ENCODE results near the gene STX18. TPM values are rescaled to one million over a fixed set of nuclear protein-coding genes. Genes with fewer than 3 reads are reported as not detected.
A peak's percentile ranks its signal among the peaks of the same experiment; 100 is the strongest.

STX18 gene
- total RNA-seq, 1 experiment from 2014 or later: 32.7 TPM

GRCh38 chr4:4549534-4549933 is 7.7 kb upstream of the STX18 start:
- CTCF ChIA-PET: no interaction called here
- intact Hi-C loops (cut with micrococcal nuclease): no loop called here
- H3K4me1 Mint-ChIP-seq (ENCODE audit: insufficient read depth, unreplicated experiment): peaks cover 6% of the 10 kb centered on the region
- TF ChIP-seq, protein P1, sequence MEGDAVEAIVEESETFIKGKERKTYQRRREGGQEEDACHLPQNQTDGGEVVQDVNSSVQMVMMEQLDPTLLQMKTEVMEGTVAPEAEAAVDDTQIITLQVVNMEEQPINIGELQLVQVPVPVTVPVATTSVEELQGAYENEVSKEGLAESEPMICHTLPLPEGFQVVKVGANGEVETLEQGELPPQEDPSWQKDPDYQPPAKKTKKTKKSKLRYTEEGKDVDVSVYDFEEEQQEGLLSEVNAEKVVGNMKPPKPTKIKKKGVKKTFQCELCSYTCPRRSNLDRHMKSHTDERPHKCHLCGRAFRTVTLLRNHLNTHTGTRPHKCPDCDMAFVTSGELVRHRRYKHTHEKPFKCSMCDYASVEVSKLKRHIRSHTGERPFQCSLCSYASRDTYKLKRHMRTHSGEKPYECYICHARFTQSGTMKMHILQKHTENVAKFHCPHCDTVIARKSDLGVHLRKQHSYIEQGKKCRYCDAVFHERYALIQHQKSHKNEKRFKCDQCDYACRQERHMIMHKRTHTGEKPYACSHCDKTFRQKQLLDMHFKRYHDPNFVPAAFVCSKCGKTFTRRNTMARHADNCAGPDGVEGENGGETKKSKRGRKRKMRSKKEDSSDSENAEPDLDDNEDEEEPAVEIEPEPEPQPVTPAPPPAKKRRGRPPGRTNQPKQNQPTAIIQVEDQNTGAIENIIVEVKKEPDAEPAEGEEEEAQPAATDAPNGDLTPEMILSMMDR (IDR thresholded peaks at IDR 0.05; ENCODE audit: unreplicated experiment): no peak
- no peak overlapping the region for H3K27ac Mint-ChIP-seq (ENCODE audit: low read depth, unreplicated experiment)
- H3K9me3 Mint-ChIP-seq (ENCODE audit: unreplicated experiment): no peaks in the 10 kb centered on the region
- no TSS peak for BruUV-seq (replicated peaks)
- DNase-seq (ENCODE audit: unreplicated experiment): no peak
- H3K36me3 Mint-ChIP-seq (ENCODE audit: insufficient read depth, unreplicated experiment): peaks cover 52% of the 10 kb centered on the region
- POLR2A ChIA-PET: no interaction called here
- no peaks in the 10 kb centered on the region for H3K27me3 Mint-ChIP-seq (ENCODE audit: insufficient read depth, unreplicated experiment)
- no peak overlapping the region for H3K4me3 Mint-ChIP-seq (ENCODE audit: unreplicated experiment)

DNA sequence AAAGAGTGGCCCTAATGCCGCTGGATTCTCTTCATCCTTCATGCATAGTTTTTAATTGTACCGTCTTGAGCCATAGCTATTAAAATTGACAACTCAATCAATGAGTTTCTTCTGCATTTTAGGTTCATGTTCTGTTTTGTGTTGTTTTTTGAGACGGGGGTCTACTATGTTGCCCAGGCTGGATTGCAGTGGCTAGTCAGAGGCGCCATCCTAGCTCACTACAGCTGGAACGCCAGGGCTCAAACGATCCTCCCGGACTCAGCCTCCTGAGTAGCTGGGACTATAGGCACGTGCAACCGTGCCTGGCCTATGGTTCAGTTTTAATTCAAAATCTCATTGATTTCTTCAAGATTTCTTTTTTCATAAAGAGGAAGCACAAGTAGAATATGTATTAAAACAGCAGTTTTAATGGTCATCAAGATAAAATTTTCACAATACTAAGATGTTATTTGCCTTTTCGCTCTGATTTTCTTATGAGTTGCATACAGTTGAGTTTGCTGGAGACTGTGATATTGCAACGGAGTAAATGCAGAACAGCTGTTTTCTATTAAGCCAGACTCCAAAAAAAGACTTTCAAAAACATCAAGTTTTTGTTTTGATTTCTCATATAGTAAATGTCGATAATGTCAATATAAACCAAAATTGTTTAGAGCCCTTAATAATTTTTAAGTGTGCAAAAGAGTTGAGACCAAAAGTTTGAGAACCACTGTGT is 1.1 kb upstream of the STX18 start:
- intact Hi-C loops (cut with micrococcal nuclease): loop anchor here (2.0 kb wide), 1 partner anchor 118 kb away; no protein-coding TSS in a partner anchor
- no TSS peak for BruUV-seq (replicated peaks)
- Mint-ChIP-seq H3K27me3 (ENCODE audit: insufficient read depth, unreplicated experiment) (no peaks in the 10 kb centered on the region), H3K36me3 (ENCODE audit: insufficient read depth, unreplicated experiment) (peaks cover 18% of the 10 kb centered on the region), H3K4me1 (ENCODE audit: insufficient read depth, unreplicated experiment) (peaks cover 25% of the 10 kb centered on the region), H3K27ac (ENCODE audit: low read depth, unreplicated experiment) (peak overlapping the region; percentile 96), H3K9me3 (ENCODE audit: unreplicated experiment) (no peaks in the 10 kb centered on the region), H3K4me3 (ENCODE audit: unreplicated experiment) (peak overlapping the region; percentile 98)
- ChIA-PET POLR2A (interaction anchor here (0.6 to 4.1 kb wide), 19 partner anchors 9 to 1232 kb away, joined by 3 to 27 read pairs (median 5); partner anchors contain the start of genes EVC2 and MSX1), CTCF (interaction anchor here (0.6 to 1.9 kb wide), 5 partner anchors 11 to 336 kb away, joined by 3 to 9 read pairs (median 3); no protein-coding TSS in a partner anchor)
- peak; percentile 18 for DNase-seq (ENCODE audit: unreplicated experiment)
- TF ChIP-seq, protein P1 (IDR thresholded peaks at IDR 0.05; ENCODE audit: unreplicated experiment): no peak

GRCh38 chr4:4541040-4541631 is 712 bp downstream of the STX18 start:
- peak; percentile 57 for DNase-seq (ENCODE audit: unreplicated experiment)
- TSS peak; percentile 37 for BruUV-seq (replicated peaks)
- no peaks in the 10 kb centered on the region for H3K27me3 Mint-ChIP-seq (ENCODE audit: insufficient read depth, unreplicated experiment)
- POLR2A ChIA-PET: interaction anchor here (0.7 to 4.1 kb wide), 15 partner anchors 10 to 334 kb away, joined by 3 to 27 read pairs (median 5); partner anchors contain the start of gene MSX1
- TF ChIP-seq, protein P1 (IDR thresholded peaks at IDR 0.05; ENCODE audit: unreplicated experiment): no peak
- CTCF ChIA-PET: interaction anchor here (0.6 to 2.0 kb wide), 8 partner anchors 21 to 341 kb away, joined by 3 to 9 read pairs (median 4); no protein-coding TSS in a partner anchor
- peaks cover 30% of the 10 kb centered on the region for H3K4me1 Mint-ChIP-seq (ENCODE audit: insufficient read depth, unreplicated experiment)
- H3K4me3 Mint-ChIP-seq (ENCODE audit: unreplicated experiment): peak overlapping the region; percentile 98
- H3K36me3 Mint-ChIP-seq (ENCODE audit: insufficient read depth, unreplicated experiment): peaks cover 12% of the 10 kb centered on the region
- intact Hi-C loops (cut with micrococcal nuclease): loop anchor here (2.0 kb wide), 1 partner anchor 152 kb away; no protein-coding TSS in a partner anchor
- H3K9me3 Mint-ChIP-seq (ENCODE audit: unreplicated experiment): no peaks in the 10 kb centered on the region
- H3K27ac Mint-ChIP-seq (ENCODE audit: low read depth, unreplicated experiment): peak overlapping the region; percentile 96

DNA sequence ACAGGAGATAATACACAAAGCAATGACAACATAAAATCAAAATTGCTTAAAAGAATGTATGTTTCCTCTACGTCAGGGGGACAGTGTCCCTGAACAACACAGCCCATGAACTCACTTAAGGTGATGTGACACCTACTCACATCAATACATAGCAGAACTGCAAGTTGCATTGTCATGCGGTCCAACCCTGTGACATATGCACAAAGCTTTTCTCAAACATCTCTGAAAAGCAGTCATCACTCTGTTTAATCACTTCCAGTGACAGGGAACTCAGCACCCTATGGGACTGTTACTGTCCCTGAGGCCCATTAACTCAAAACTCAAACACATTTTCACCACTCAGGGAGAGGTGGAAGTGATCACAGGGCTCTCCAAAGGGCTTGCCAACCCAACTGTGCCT is 2.4 kb downstream of the STX18 start:
- intact Hi-C loops (cut with micrococcal nuclease): no loop called here
- no peak for DNase-seq (ENCODE audit: unreplicated experiment)
- ChIA-PET CTCF (interaction anchor here (1.1 to 2.0 kb wide), 2 partner anchors 21 to 52 kb away, joined by 4 to 7 read pairs; no protein-coding TSS in a partner anchor), POLR2A (interaction anchor here (0.6 to 4.1 kb wide), 3 partner anchors 14 to 61 kb away, joined by 3 to 27 read pairs (median 3); no protein-coding TSS in a partner anchor)
- no TSS peak for BruUV-seq (replicated peaks)
- Mint-ChIP-seq H3K36me3 (ENCODE audit: insufficient read depth, unreplicated experiment) (no peaks in the 10 kb centered on the region), H3K27ac (ENCODE audit: low read depth, unreplicated experiment) (no peak overlapping the region), H3K4me1 (ENCODE audit: insufficient read depth, unreplicated experiment) (peaks cover 31% of the 10 kb centered on the region), H3K27me3 (ENCODE audit: insufficient read depth, unreplicated experiment) (no peaks in the 10 kb centered on the region), H3K9me3 (ENCODE audit: unreplicated experiment) (no peaks in the 10 kb centered on the region), H3K4me3 (ENCODE audit: unreplicated experiment) (no peak overlapping the region)
- TF ChIP-seq, protein P1 (IDR thresholded peaks at IDR 0.05; ENCODE audit: unreplicated experiment): no peak
